Suprapubic skin (tissue), 4 donors: Measurements from ENCODE around the gene PANK4.

Experiments used
- POLR2A ChIP-seq, 2 donors: fragments of 450-650 bp; IDR thresholded peaks; one replicate each; pipeline ENCODE4 v1.6.1; 2017; ENCODE audit warnings: antibody characterized with exemption in 2 of 2, mild to moderate bottlenecking in 2 of 2, moderate library complexity in 2 of 2
- POLR2AphosphoS5 ChIP-seq, 3 donors: sonication (generic); formaldehyde crosslinking; IDR thresholded peaks; one replicate each; pipeline ENCODE4 v1.6.1; 2017; ENCODE audit warnings: antibody characterized with exemption in 3 of 3
- TF ChIP-seq, protein P1 (sequence below), 2 donors: fragments of 200-600 bp in 1 of 2; fragments of 450-650 bp in 1 of 2; sonication (generic) in 1 of 2; IDR thresholded peaks; one replicate each; pipeline ENCODE4 v1.5.1; 2016 to 2019; ENCODE audit warnings: antibody characterized with exemption in 2 of 2, mild to moderate bottlenecking in 1 of 2, moderate library complexity in 1 of 2

DNA sequence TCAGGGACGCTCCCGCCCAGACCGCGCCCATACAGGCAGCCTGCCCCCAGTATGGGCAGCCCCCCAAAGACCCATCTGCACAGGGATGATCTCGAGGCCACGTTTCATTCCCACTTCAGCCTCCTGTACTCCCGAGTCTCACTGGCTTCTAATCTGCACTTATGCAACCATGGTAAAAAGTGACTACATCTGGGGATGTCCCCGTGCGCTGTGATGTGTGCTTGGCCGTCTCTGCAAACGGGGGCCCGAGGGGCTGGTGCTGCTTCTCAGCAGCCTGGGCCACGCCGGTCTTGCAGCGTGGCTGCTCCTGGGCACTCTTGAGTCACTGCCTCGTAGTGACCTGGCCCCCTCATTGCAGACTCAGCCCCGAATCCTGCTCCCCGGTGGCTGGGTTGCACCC, 67.7 kb downstream of the PANK4 start:
- TF ChIP-seq, protein P1, sequence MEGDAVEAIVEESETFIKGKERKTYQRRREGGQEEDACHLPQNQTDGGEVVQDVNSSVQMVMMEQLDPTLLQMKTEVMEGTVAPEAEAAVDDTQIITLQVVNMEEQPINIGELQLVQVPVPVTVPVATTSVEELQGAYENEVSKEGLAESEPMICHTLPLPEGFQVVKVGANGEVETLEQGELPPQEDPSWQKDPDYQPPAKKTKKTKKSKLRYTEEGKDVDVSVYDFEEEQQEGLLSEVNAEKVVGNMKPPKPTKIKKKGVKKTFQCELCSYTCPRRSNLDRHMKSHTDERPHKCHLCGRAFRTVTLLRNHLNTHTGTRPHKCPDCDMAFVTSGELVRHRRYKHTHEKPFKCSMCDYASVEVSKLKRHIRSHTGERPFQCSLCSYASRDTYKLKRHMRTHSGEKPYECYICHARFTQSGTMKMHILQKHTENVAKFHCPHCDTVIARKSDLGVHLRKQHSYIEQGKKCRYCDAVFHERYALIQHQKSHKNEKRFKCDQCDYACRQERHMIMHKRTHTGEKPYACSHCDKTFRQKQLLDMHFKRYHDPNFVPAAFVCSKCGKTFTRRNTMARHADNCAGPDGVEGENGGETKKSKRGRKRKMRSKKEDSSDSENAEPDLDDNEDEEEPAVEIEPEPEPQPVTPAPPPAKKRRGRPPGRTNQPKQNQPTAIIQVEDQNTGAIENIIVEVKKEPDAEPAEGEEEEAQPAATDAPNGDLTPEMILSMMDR (IDR thresholded peaks at IDR 0.05) = no peak
- TF ChIP-seq POLR2AphosphoS5 (IDR thresholded peaks at IDR 0.05) (no peak), POLR2A (IDR thresholded peaks at IDR 0.05) (no peak)
